OCI-LY1 (cell line): ENCODE measurements around the gene SERTAD3.

ENCODE experiments used
- CTCF ChIP-seq: fragments of 200-600 bp; sonication (generic), shearing (Covaris generic); IDR thresholded peaks from 2 replicates; pipeline ENCODE4 v1.5.1; 2017; ENCODE audit warnings: mild to moderate bottlenecking, antibody characterized with exemption, low read length, moderate library complexity, mixed read lengths
- EZH2 ChIP-seq: fragments of 200-600 bp; sonication (generic), shearing (Covaris generic); IDR thresholded peaks from 2 replicates; pipeline ENCODE4 v1.8.0; 2017; ENCODE audit warnings: borderline replicate concordance, mixed run types, mild to moderate bottlenecking, antibody characterized with exemption, low read length, moderate library complexity, mixed read lengths

GRCh38 chr19:40396886-40397567, 47.1 kb downstream of the SERTAD3 start:
- TF ChIP-seq EZH2 (no peak), CTCF (no peak)
